HepG2 (cell line): Measurements from ENCODE around the gene MOBP. TPM values are rescaled to one million over a fixed set of nuclear protein-coding genes. Genes with fewer than 3 reads are reported as not detected.

ENCODE experiments used
- ATAC-seq: fragments of 200-7000 bp; cut with Tn5 transposase; 3 replicates; pipeline ENCODE4 v1.9.1; 2020; ENCODE audit warnings: mild to moderate bottlenecking, moderate library complexity
- BruUV-seq: library from RNA; stranded (reverse); fragments of 400-500 nt; replicated peaks from 2 replicates; lab custom pipeline; 2021; lab: Mats Ljungman, UMichigan
- CTCF ChIA-PET: fragments of 300-600 bp; formaldehyde crosslinking; extraction: SDS; loops from one replicate; lab custom pipeline; 2021; ENCODE audit warnings: low total read pairs, inconsistent platforms, low intra/inter-chr PET ratio; lab: Yijun Ruan, JAX
- POLR2A ChIA-PET: fragments of 350-600 bp; sonication (Branson Sonifier 250); formaldehyde crosslinking; loops from one replicate; lab custom pipeline; 2020; ENCODE audit warnings: antibody characterized with exemption, inconsistent platforms; lab: Yijun Ruan, JAX
- DNase-seq: peaks from one replicate; pipeline ENCODE4 v3.0.0-alpha.2; 2015; ENCODE audit warnings: low spot score
- FAIRE-seq: peaks from 3 replicates; lab custom pipeline; 2011; peaks lifted over from hg19 to GRCh38; lab: Jason Lieb, UNC
- H2AFZ ChIP-seq: one replicate; pipeline ENCODE4 v1.6.1; 2011; ENCODE audit warnings: low read length, inconsistent platforms
- H3K27ac ChIP-seq: fragments of 300-600 bp; 3 replicates; pipeline ENCODE4 v1.8.0; 2011; ENCODE audit warnings: mixed run types, mild to moderate bottlenecking, mixed read lengths, low read length, inconsistent platforms; ENCODE audit not compliant: insufficient read depth; ENCODE audit errors: extremely low read length
- H3K27me3 ChIP-seq, 2 experiments: fragments of 200-600 bp in 1 of 2; 2 replicates in 1 of 2; 3 replicates in 1 of 2; pipeline versions ENCODE4 v1.6.0 to v1.8.0; 2011; ENCODE audit warnings: low read length in 2 of 2, mild to moderate bottlenecking in 2 of 2, moderate library complexity in 2 of 2, inconsistent platforms in 1 of 2; ENCODE audit not compliant: insufficient read depth in 2 of 2, control insufficient read depth in 1 of 2
- H3K36me3 ChIP-seq, 2 experiments: fragments of 200-600 bp in 1 of 2; replicated peaks in 1 of 2; 2 replicates in 1 of 2; 3 replicates in 1 of 2; pipeline versions ENCODE4 v1.5.1 to v1.8.0; 2011; ENCODE audit warnings: low read length in 2 of 2, inconsistent platforms in 1 of 2; ENCODE audit not compliant: insufficient read depth in 2 of 2, control insufficient read depth in 1 of 2
- H3K4me1 ChIP-seq: 2 replicates; pipeline ENCODE4 v1.5.1; 2012; ENCODE audit warnings: low read length, inconsistent platforms; ENCODE audit not compliant: insufficient read depth
- H3K4me2 ChIP-seq: 2 replicates; pipeline ENCODE4 v1.6.0; 2011; ENCODE audit warnings: low read depth, low read length, inconsistent platforms
- H3K4me3 ChIP-seq, 3 experiments: fragments of 200-600 bp in 1 of 3; sonication (generic), shearing (Covaris generic) in 1 of 3; replicated peaks in 1 of 3; 2 replicates each; pipeline ENCODE4 v1.5.1; 2011 to 2016; ENCODE audit warnings: low read length in 3 of 3, inconsistent platforms in 2 of 3, low read depth in 2 of 3, mild to moderate bottlenecking in 2 of 3, control low read depth in 1 of 3, mixed read lengths in 1 of 3; ENCODE audit not compliant: insufficient read depth in 1 of 3
- H3K79me2 ChIP-seq: one replicate; pipeline ENCODE4 v1.6.1; 2011; ENCODE audit warnings: low read length, inconsistent platforms; ENCODE audit not compliant: insufficient read depth
- H3K9ac ChIP-seq: 2 replicates; pipeline ENCODE4 v1.6.0; 2011; ENCODE audit warnings: mild to moderate bottlenecking, low read depth, low read length, inconsistent platforms; ENCODE audit not compliant: insufficient read depth
- H3K9me3 ChIP-seq: 2 replicates; pipeline ENCODE4 v1.5.1; 2012; ENCODE audit warnings: mild to moderate bottlenecking, low read length
- H4K20me1 ChIP-seq: 2 replicates; pipeline ENCODE4 v1.6.0; 2011; ENCODE audit warnings: inconsistent platforms, mild to moderate bottlenecking, low read length, moderate library complexity; ENCODE audit not compliant: insufficient read depth
- CEBPB ChIP-seq: IDR thresholded peaks from 2 replicates; pipeline ENCODE4 v1.6.1; 2011; ENCODE audit warnings: low read depth, low read length, improper control_type of control experiment, borderline replicate concordance
- CEBPZ ChIP-seq: IDR thresholded peaks from 2 replicates; pipeline ENCODE4 v1.6.1; 2012; ENCODE audit warnings: low read length, improper control_type of control experiment
- FIP1L1 ChIP-seq: fragments of 200-400 bp; formaldehyde crosslinking; IDR thresholded peaks from 2 replicates; pipeline ENCODE4 v1.6.1; 2018; ENCODE audit warnings: low read depth, mild to moderate bottlenecking, low read length, moderate library complexity, borderline replicate concordance; ENCODE audit not compliant: insufficient read depth
- HMG20A ChIP-seq: IDR thresholded peaks from 2 replicates; pipeline ENCODE4 v1.6.1; 2016; ENCODE audit warnings: borderline replicate concordance
- KLF16 ChIP-seq, 2 experiments: sonication (generic) in 1 of 2; formaldehyde crosslinking in 1 of 2; IDR thresholded peaks; 2 replicates each; pipeline versions ENCODE4 v1.6.1 to v1.8.0; 2016 to 2023; ENCODE audit warnings: missing genetic modification reagents in 2 of 2, missing compliant biosample characterization in 1 of 2
- MTF2 ChIP-seq: sonication (generic); formaldehyde crosslinking; IDR thresholded peaks from 2 replicates; pipeline ENCODE4 v1.5.0; 2020; ENCODE audit warnings: missing genetic modification reagents, borderline replicate concordance
- MYC ChIP-seq: sonication (generic); formaldehyde crosslinking; IDR thresholded peaks from 2 replicates; pipeline ENCODE4 v1.9.0; 2021; ENCODE audit warnings: missing genetic modification reagents, borderline replicate concordance
- PRDM10 ChIP-seq: sonication (generic); formaldehyde crosslinking; IDR thresholded peaks from 2 replicates; pipeline ENCODE4 v1.4.0; 2020; ENCODE audit warnings: low read depth, missing genetic modification reagents
- RNF219 ChIP-seq: sonication (generic); formaldehyde crosslinking; IDR thresholded peaks from 2 replicates; pipeline ENCODE4 v1.5.0; 2020; ENCODE audit warnings: mild to moderate bottlenecking, missing genetic modification reagents
- ZNF562 ChIP-seq: sonication (generic); formaldehyde crosslinking; IDR thresholded peaks from 2 replicates; pipeline ENCODE4 v1.8.0; 2022; ENCODE audit warnings: missing genetic modification reagents, borderline replicate concordance
- ZSCAN29 ChIP-seq: sonication (generic); formaldehyde crosslinking; conservative IDR thresholded peaks from 2 replicates; pipeline ENCODE4 v1.4.0; 2020; ENCODE audit warnings: mild to moderate bottlenecking, missing genetic modification reagents
- WGBS: methylation state at CpG from one replicate; pipeline ENCODE4 v1.1.6; 2017; ENCODE audit warnings: low lambda C conversion rate; 5-methylcytosine and 5-hydroxymethylcytosine counted together
- in situ Hi-C: cut with HindIII; loops from 2 replicates; pipeline ENCODE4 v1.10.0; 2017; ENCODE audit warnings: low pct_unique_long_range_greater_than_20kb; ENCODE audit not compliant: extremely low pct_ligation_motif_present
- intact Hi-C: fragments of 100-400 bp; cut with micrococcal nuclease; formaldehyde crosslinking; loops from one replicate; pipeline ENCODE4 v1.10.0; 2022; ENCODE audit not compliant: unreplicated experiment
- polyA plus RNA-seq, 8 experiments: library from polyadenylated mRNA; depleted of rRNA in 3 of 8; stranded (reverse) in 7 of 8; unstranded in 1 of 8; fragments of >200 nt; fragmentation: Illumina TruSeq in 4 of 8; extraction: Trizol in 4 of 8; gene quantifications; 2 replicates each; pipeline versions ENCODE4 v1.2.1 to v1.2.3, GENCODE V29; 2011 to 2016; ENCODE audit warnings: low read depth in 4 of 8, missing spikeins in 1 of 8, mixed read lengths in 1 of 8; ENCODE audit not compliant: insufficient read depth in 1 of 8
- total RNA-seq, 5 experiments: library from RNA; depleted of rRNA; stranded (reverse); fragments of >200 nt; fragmentation: Illumina TruSeq; extraction: Trizol; gene quantifications; 2 replicates each; pipeline ENCODE4 v1.2.3, GENCODE V29; 2016; ENCODE audit warnings: low read depth in 1 of 5

The MOBP gene
- total and polyA plus RNA-seq, 2 of the 13 experiments (the other 11 are each of a cell fraction or from before 2014, with no cell fraction given), result not detected

- TF ChIP-seq RNF219 (CRISPR knock-in tag) (no peak), HMG20A (CRISPR knock-in tag) (no peak)
Observed at GRCh38 chr3:39463269-39463668, 4.2 kb upstream of the MOBP start (continued).

- Histone ChIP-seq H3K4me1 (no peaks in the 10 kb centered on the region), H3K4me3 (no peak overlapping the region), H3K27me3 (peaks cover 0 to 3% of the 10 kb centered on the region in 2 experiments; a peak in 2 of 5 replicates), H2AFZ (no peak overlapping the region), H3K9ac (no peak overlapping the region), H3K27ac (no peak overlapping the region), H3K4me2 (no peak overlapping the region), H3K79me2 (no peaks in the 10 kb centered on the region), H3K9me3 (no peaks in the 10 kb centered on the region), H4K20me1 (no peaks in the 10 kb centered on the region), H3K36me3 (no peaks in the 10 kb centered on the region)
- WGBS, result 31% methylated on average over 3 of the region's 3 CpGs
- ChIA-PET CTCF (no interaction called here), POLR2A (no interaction called here)
- DNase-seq (no peak), ATAC-seq (no peak), FAIRE-seq (no peak)
- intact Hi-C loops, result no loop called here
- in situ Hi-C loops, result no loop called here
- TF ChIP-seq MTF2 (CRISPR knock-in tag) (no peak), KLF16 (CRISPR knock-in tag; IDR thresholded peaks at IDR 0.05) (no peak), FIP1L1 (no peak), MYC (no peak), PRDM10 (CRISPR knock-in tag) (no peak), CEBPB (no peak), ZNF562 (CRISPR knock-in tag) (no peak), CEBPZ (no peak), ZSCAN29 (CRISPR knock-in tag) (no peak)
- BruUV-seq, result no TSS peak
Observed at GRCh38 chr3:39466988-39467387, 492 bp upstream of the MOBP start.
